Retinal pigment epithelial cell (primary cell): ENCODE data around the gene KCNMB2.

Experiments used
- DNase-seq: peaks from one replicate; pipeline ENCODE4 v3.0.0-alpha.2; 2010; ENCODE audit warnings: low read depth
- H3K4me3 ChIP-seq: 2 replicates; pipeline ENCODE4 v1.5.1; 2011; ENCODE audit warnings: mild to moderate bottlenecking, low read length, control low read depth, moderate library complexity
- CTCF ChIP-seq: conservative IDR thresholded peaks from 2 replicates; pipeline ENCODE4 v1.5.1; 2011; ENCODE audit warnings: low read depth, low read length, control low read depth, inconsistent platforms

The KCNMB2 gene

DNA sequence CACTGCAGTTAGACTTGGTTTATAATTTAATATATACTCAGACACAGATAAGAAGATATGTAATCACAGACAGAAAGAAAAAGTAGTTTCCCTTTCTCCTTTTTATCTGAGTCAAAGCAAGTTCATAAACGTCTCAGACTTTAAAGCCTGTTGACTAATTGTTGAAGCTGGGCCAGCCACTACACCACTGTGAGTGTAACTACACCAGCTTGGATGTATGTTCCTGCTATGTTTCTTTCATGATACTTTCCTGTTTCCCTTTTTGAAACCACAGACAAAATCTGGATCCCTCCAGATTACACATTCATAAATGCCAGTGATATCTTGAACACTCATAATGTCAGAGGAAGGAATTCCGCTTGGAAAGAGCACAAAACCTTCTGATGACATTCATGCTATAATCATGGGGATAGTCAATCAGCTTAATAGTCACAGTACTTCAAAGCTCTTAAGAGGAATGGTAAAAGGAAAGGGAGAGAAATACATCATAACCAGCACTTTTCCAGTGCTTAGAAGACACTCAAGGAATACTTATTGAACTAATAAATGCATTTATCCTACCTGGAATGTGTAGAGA is 32.0 kb downstream of the KCNMB2 start:
- H3K4me3 ChIP-seq: no peak overlapping the region
- DNase-seq: no peak
- no peak for TF ChIP-seq CTCF

- H3K4me3 ChIP-seq: no peak overlapping the region
- DNase-seq: no peak
- no peak for TF ChIP-seq CTCF
These were observed 32.7 kb downstream of the KCNMB2 start for GRCh38 chr3:178568911-178569310.

- DNase-seq: no peak
- TF ChIP-seq CTCF: no peak
- H3K4me3 ChIP-seq: no peak overlapping the region
These were observed 33.6 kb downstream of the KCNMB2 start for GRCh38 chr3:178569826-178570225.

DNA sequence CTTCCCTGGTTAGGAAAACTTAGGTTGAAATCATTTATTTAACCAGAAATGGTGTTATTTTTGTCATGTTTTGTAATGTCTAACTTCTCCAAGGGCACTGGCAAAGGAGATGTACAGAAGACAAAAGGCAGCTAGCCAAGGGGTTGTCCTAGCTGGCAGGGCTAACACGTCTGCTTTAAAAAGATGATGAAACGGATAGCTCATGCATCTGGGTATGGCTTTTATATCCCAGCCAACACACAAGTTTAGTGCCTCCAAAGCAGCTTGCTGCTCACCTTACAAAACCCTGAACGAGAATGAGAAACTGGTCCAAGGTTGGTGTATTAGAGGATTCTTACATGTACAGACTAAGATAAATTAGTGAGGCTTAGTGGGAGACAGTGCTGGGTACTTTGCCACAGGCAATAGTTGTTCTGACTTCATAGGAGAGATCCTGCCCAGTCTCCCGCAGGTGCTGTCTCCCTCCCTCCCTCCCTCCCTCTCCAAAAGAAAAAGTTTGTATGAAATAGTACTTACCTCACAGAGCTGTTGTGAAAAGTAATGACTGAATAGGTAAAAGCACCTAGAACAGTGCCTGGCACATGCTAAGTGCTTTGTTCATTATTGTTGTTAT is 47.8 kb downstream of the KCNMB2 start:
- no peak for TF ChIP-seq CTCF
- no peak overlapping the region for H3K4me3 ChIP-seq
- DNase-seq: no peak

DNA sequence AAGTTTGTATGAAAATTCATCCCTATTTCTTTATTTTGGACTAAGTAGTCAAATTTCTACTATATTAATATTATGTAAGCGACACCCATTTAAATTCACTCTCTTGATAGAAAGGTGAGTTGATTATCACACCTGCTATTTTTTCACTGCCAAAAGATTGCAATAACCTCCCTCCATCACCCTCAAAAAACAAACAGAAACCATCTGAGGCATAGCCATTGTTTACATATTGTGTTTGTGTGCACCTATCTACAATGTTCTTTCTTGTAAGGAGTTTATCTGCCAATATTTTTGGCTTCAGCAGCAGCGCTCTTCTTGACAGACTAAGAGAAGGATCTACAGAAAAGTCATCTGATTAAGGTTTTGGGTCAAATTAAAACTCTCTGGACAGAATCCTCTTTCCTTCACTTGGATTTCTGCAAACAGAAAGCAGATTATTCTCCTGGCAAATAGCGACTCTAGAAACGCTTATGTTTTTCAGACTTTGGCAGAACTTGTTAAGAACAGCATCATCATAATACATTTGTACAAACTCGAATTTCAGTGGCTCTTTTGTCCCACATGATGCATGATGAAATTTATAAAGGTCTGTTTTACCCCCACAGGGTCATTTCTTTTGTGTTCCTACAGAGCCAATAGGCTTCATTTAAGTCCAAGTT is 48.6 kb downstream of the KCNMB2 start:
- TF ChIP-seq CTCF: no peak
- H3K4me3 ChIP-seq: no peak overlapping the region
- no peak for DNase-seq

GRCh38 chr3:178585454-178585853 is 49.2 kb downstream of the KCNMB2 start:
- H3K4me3 ChIP-seq: no peak overlapping the region
- no peak for DNase-seq
- TF ChIP-seq CTCF: no peak

GRCh38 chr3:178586076-178586475 is 49.8 kb downstream of the KCNMB2 start:
- H3K4me3 ChIP-seq: no peak overlapping the region
- DNase-seq: no peak
- TF ChIP-seq CTCF: no peak
